ENCODE measurements around the gene TNFRSF13B.
A peak's percentile ranks its signal among the peaks of the same experiment; 100 is the strongest.

TNFRSF13B gene

GRCh38 chr17:16935786-16936185 is 36.1 kb downstream of the TNFRSF13B start:
- WGBS, result 93% methylated on average over 5 of the region's 5 CpGs
- Histone ChIP-seq H3K18ac (ENCODE audit: low read depth in 1 of 2, low read length in 2 of 2) (no peak overlapping the region), H3K27ac (ENCODE audit: low read length, poor library complexity, severe bottlenecking) (no peak overlapping the region)

GRCh38 chr17:16935241-16935663 is 36.7 kb downstream of the TNFRSF13B start:
- no peaks in the 10 kb centered on the region for H3K79me1 ChIP-seq (replicated peaks; ENCODE audit: low read length, poor library complexity, severe bottlenecking)
- no peak overlapping the region for H3K14ac ChIP-seq (ENCODE audit: low read length in 2 of 2)
- H3K4me3 ChIP-seq (ENCODE audit: insufficient read depth in 1 of 2, low read depth in 1 of 2, low read length in 2 of 2), result no peak overlapping the region
- H2BK5ac ChIP-seq (ENCODE audit: low read depth, low read length, poor library complexity, severe bottlenecking), result no peak overlapping the region
- no peak overlapping the region for H4K8ac ChIP-seq (ENCODE audit: low read length)
- H3K4me1 ChIP-seq (ENCODE audit: control insufficient read depth, insufficient read depth, low read depth, low read length), result peaks cover 3% of the 10 kb centered on the region
- no peak overlapping the region for H3K27ac ChIP-seq (ENCODE audit: low read length, poor library complexity, severe bottlenecking)
- no peak overlapping the region for H3K23ac ChIP-seq (ENCODE audit: low read length in 2 of 2)
- H3K9me3 ChIP-seq (ENCODE audit: control insufficient read depth, low read length), result no peaks in the 10 kb centered on the region
- no peak overlapping the region for H2AK5ac ChIP-seq (ENCODE audit: low read length, severe bottlenecking)
- no peaks in the 10 kb centered on the region for H3K36me3 ChIP-seq (ENCODE audit: control insufficient read depth in 1 of 2, insufficient read depth in 2 of 2, low read depth in 1 of 2, low read length in 2 of 2)
- no peak overlapping the region for H4K91ac ChIP-seq (ENCODE audit: low read length)
- H2BK15ac ChIP-seq (ENCODE audit: low read depth, poor library complexity, severe bottlenecking), result no peak overlapping the region
- no peak overlapping the region for H3K9ac ChIP-seq (ENCODE audit: low read length)
- WGBS, result 77% methylated on average over 5 of the region's 5 CpGs
- H3K4ac ChIP-seq (ENCODE audit: low read depth in 1 of 2, low read length in 2 of 2), result no peak overlapping the region
- peaks cover 40 to 74% of the 10 kb centered on the region in 2 experiments for H3K27me3 ChIP-seq (ENCODE audit: control insufficient read depth in 1 of 2, insufficient read depth in 1 of 2, low read length in 2 of 2)
- no peak overlapping the region for H3K4me2 ChIP-seq (ENCODE audit: low read length, poor library complexity, severe bottlenecking)
- H2AFZ ChIP-seq (ENCODE audit: low read depth, low read length), result no peak overlapping the region
- no peak for DNase-seq
- H2BK120ac ChIP-seq (ENCODE audit: low read depth, low read length), result no peak overlapping the region
- no peak overlapping the region for H3K18ac ChIP-seq (ENCODE audit: low read depth in 1 of 2, low read length in 2 of 2)
- H2BK12ac ChIP-seq (ENCODE audit: low read length in 2 of 2), result no peak overlapping the region

More at GRCh38 chr17:16935786-16936185, 36.1 kb downstream of the TNFRSF13B start:
- Histone ChIP-seq H2BK120ac (ENCODE audit: low read depth, low read length) (no peak overlapping the region), H3K4ac (ENCODE audit: low read depth in 1 of 2, low read length in 2 of 2) (no peak overlapping the region), H2AFZ (ENCODE audit: low read depth, low read length) (no peak overlapping the region), H3K9ac (ENCODE audit: low read length) (no peak overlapping the region), H3K4me2 (ENCODE audit: low read length, poor library complexity, severe bottlenecking) (no peak overlapping the region), H2AK5ac (ENCODE audit: low read length, severe bottlenecking) (no peak overlapping the region), H4K91ac (ENCODE audit: low read length) (no peak overlapping the region), H2BK15ac (ENCODE audit: low read depth, poor library complexity, severe bottlenecking) (no peak overlapping the region), H2BK12ac (ENCODE audit: low read length in 2 of 2) (no peak overlapping the region), H2BK5ac (ENCODE audit: low read depth, low read length, poor library complexity, severe bottlenecking) (no peak overlapping the region), H3K79me1 (replicated peaks; ENCODE audit: low read length, poor library complexity, severe bottlenecking) (no peaks in the 10 kb centered on the region), H4K8ac (ENCODE audit: low read length) (no peak overlapping the region), H3K23ac (ENCODE audit: low read length in 2 of 2) (no peak overlapping the region), H3K27me3 (ENCODE audit: control insufficient read depth in 1 of 2, insufficient read depth in 1 of 2, low read length in 2 of 2) (peaks cover 45 to 73% of the 10 kb centered on the region in 2 experiments), H3K9me3 (ENCODE audit: control insufficient read depth, low read length) (no peaks in the 10 kb centered on the region), H3K36me3 (ENCODE audit: control insufficient read depth in 1 of 2, insufficient read depth in 2 of 2, low read depth in 1 of 2, low read length in 2 of 2) (no peaks in the 10 kb centered on the region), H3K4me1 (ENCODE audit: control insufficient read depth, insufficient read depth, low read depth, low read length) (peaks cover 3% of the 10 kb centered on the region), H3K14ac (ENCODE audit: low read length in 2 of 2) (no peak overlapping the region), H3K4me3 (ENCODE audit: insufficient read depth in 1 of 2, low read depth in 1 of 2, low read length in 2 of 2) (no peak overlapping the region)
- DNase-seq, result no peak

- Histone ChIP-seq H3K79me1 (replicated peaks; ENCODE audit: low read length, poor library complexity, severe bottlenecking) (no peaks in the 10 kb centered on the region), H3K4me3 (ENCODE audit: insufficient read depth in 1 of 2, low read depth in 1 of 2, low read length in 2 of 2) (no peak overlapping the region), H2BK12ac (ENCODE audit: low read length in 2 of 2) (no peak overlapping the region), H3K4ac (ENCODE audit: low read depth in 1 of 2, low read length in 2 of 2) (no peak overlapping the region), H2BK15ac (ENCODE audit: low read depth, poor library complexity, severe bottlenecking) (no peak overlapping the region), H3K4me2 (ENCODE audit: low read length, poor library complexity, severe bottlenecking) (no peak overlapping the region), H3K27ac (ENCODE audit: low read length, poor library complexity, severe bottlenecking) (no peak overlapping the region), H3K18ac (ENCODE audit: low read depth in 1 of 2, low read length in 2 of 2) (no peak overlapping the region), H2BK5ac (ENCODE audit: low read depth, low read length, poor library complexity, severe bottlenecking) (no peak overlapping the region), H3K14ac (ENCODE audit: low read length in 2 of 2) (no peak overlapping the region), H3K27me3 (ENCODE audit: control insufficient read depth in 1 of 2, insufficient read depth in 1 of 2, low read length in 2 of 2) (peaks cover 36 to 71% of the 10 kb centered on the region in 2 experiments), H2BK120ac (ENCODE audit: low read depth, low read length) (no peak overlapping the region), H2AK5ac (ENCODE audit: low read length, severe bottlenecking) (no peak overlapping the region), H3K9ac (ENCODE audit: low read length) (no peak overlapping the region), H3K4me1 (ENCODE audit: control insufficient read depth, insufficient read depth, low read depth, low read length) (peaks cover 3% of the 10 kb centered on the region), H4K8ac (ENCODE audit: low read length) (no peak overlapping the region), H3K9me3 (ENCODE audit: control insufficient read depth, low read length) (no peaks in the 10 kb centered on the region), H2AFZ (ENCODE audit: low read depth, low read length) (no peak overlapping the region), H3K36me3 (ENCODE audit: control insufficient read depth in 1 of 2, insufficient read depth in 2 of 2, low read depth in 1 of 2, low read length in 2 of 2) (no peaks in the 10 kb centered on the region), H4K91ac (ENCODE audit: low read length) (no peak overlapping the region), H3K23ac (ENCODE audit: low read length in 2 of 2) (no peak overlapping the region)
- DNase-seq, result no peak
- over 99% methylated on average over 11 of the region's 12 CpGs for WGBS
Measured at GRCh38 chr17:16934836-16935235, 37.1 kb downstream of the TNFRSF13B start.

GRCh38 chr17:16934133-16934795 is 37.7 kb downstream of the TNFRSF13B start:
- 96% methylated on average over 12 of the region's 12 CpGs for WGBS
- H2AFZ ChIP-seq (ENCODE audit: low read depth, low read length), result no peak overlapping the region
- H2BK15ac ChIP-seq (ENCODE audit: low read depth, poor library complexity, severe bottlenecking), result no peak overlapping the region
- H3K9me3 ChIP-seq (ENCODE audit: control insufficient read depth, low read length), result no peaks in the 10 kb centered on the region
- H3K4me2 ChIP-seq (ENCODE audit: low read length, poor library complexity, severe bottlenecking), result no peak overlapping the region
- no peak overlapping the region for H3K18ac ChIP-seq (ENCODE audit: low read depth in 1 of 2, low read length in 2 of 2)
- no peak overlapping the region for H2AK5ac ChIP-seq (ENCODE audit: low read length, severe bottlenecking)
- no peak overlapping the region for H3K27ac ChIP-seq (ENCODE audit: low read length, poor library complexity, severe bottlenecking)
- H2BK12ac ChIP-seq (ENCODE audit: low read length in 2 of 2), result no peak overlapping the region
- no peak overlapping the region for H3K9ac ChIP-seq (ENCODE audit: low read length)
- H3K23ac ChIP-seq (ENCODE audit: low read length in 2 of 2), result no peak overlapping the region
- no peak overlapping the region for H3K4me3 ChIP-seq (ENCODE audit: insufficient read depth in 1 of 2, low read depth in 1 of 2, low read length in 2 of 2)
- H4K91ac ChIP-seq (ENCODE audit: low read length), result no peak overlapping the region
- H2BK5ac ChIP-seq (ENCODE audit: low read depth, low read length, poor library complexity, severe bottlenecking), result no peak overlapping the region
- H2BK120ac ChIP-seq (ENCODE audit: low read depth, low read length), result no peak overlapping the region
- peak overlapping the region in 1 of 2 experiments; percentile 21 for H3K14ac ChIP-seq (ENCODE audit: low read length in 2 of 2)
- H3K27me3 ChIP-seq (ENCODE audit: control insufficient read depth in 1 of 2, insufficient read depth in 1 of 2, low read length in 2 of 2), result peaks cover 31 to 66% of the 10 kb centered on the region in 2 experiments
- no peak overlapping the region for H3K4ac ChIP-seq (ENCODE audit: low read depth in 1 of 2, low read length in 2 of 2)
- H3K79me1 ChIP-seq (replicated peaks; ENCODE audit: low read length, poor library complexity, severe bottlenecking), result no peaks in the 10 kb centered on the region
- no peak overlapping the region for H4K8ac ChIP-seq (ENCODE audit: low read length)
- DNase-seq, result no peak
- H3K4me1 ChIP-seq (ENCODE audit: control insufficient read depth, insufficient read depth, low read depth, low read length), result peaks cover 3% of the 10 kb centered on the region
- no peaks in the 10 kb centered on the region for H3K36me3 ChIP-seq (ENCODE audit: control insufficient read depth in 1 of 2, insufficient read depth in 2 of 2, low read depth in 1 of 2, low read length in 2 of 2)

Data from mesenchymal stem cell (in vitro differentiated cells and primary cell).